Measurements from ENCODE around the gene OR2T1.
"Not testable (repeated sequence)": the region's sequence is repeated elsewhere in the genome, so short reads cannot be mapped to it uniquely, and the experiment has no call there.

OR2T1 gene

DNA sequence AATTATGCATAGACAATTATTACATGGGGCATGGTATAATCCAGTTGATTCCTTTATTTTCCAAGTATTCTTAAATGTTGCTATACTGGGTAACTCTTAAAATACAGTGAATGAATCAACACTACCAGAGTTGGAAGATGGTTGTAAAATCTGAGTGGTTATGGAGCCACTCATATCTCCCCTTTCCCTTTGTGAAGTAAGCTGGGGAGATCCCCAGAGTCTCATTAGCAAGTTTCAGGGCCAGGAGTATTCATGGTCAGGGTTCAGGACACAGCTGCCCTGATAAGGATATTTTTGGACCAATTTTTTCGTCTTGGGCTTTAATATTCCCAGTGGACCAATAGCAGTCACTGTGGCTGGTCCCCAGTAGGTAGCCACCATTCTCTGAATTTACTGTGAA, 35.8 kb downstream of the OR2T1 start:
- DNase-seq, result not testable (repeated sequence)

GRCh38 chr1:248439283-248439682, 36.4 kb downstream of the OR2T1 start:
- DNase-seq, result not testable (repeated sequence)

- not testable (repeated sequence) for DNase-seq
Observed at GRCh38 chr1:248442500-248443277, 39.8 kb downstream of the OR2T1 start.

DNA sequence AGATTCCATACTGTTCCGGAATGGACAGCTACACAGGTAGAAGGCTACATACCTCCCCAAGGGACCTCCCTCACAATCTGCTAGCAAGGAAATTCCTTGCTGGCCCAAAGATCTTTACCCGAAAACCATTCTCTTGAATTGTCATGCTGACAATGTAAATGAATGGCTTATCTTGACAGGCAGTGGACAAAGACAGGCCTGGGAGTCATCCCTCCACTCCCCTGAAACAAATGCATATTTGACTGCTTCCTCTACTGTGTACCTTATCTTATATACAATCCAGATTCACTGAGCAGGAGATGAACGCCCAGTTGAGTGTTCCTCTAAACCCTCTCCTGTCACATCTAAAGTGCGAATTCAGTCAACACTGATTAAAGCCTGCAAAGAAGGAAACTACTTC, 41.8 kb downstream of the OR2T1 start:
- not testable (repeated sequence) for DNase-seq

DNA sequence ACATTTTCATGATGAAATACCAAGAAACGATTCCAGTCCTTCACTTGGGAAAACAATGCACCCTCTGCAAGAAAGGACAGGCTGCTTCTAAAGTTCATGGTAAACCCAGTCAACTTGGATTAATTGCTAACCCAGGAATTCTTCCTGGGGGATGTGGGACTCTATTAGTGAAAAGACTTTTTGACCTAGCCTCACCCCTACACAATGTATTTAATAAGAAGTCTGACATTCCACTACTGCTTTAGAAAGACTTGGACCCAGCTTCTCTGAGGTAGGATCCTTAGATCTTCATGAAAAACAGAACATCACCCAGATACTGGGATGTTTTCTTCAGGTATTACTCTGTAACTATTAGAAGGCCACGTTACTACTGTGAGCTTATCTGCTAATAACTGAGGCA, 42.6 kb downstream of the OR2T1 start, which contains the start of gene OR2T2:
OR2T2 (plus strand) TSS at position 239 of the 400 bp plus-strand sequence. CDS start 7,161 bp downstream, outside the sequence.
- DNase-seq, result not testable (repeated sequence)

DNA sequence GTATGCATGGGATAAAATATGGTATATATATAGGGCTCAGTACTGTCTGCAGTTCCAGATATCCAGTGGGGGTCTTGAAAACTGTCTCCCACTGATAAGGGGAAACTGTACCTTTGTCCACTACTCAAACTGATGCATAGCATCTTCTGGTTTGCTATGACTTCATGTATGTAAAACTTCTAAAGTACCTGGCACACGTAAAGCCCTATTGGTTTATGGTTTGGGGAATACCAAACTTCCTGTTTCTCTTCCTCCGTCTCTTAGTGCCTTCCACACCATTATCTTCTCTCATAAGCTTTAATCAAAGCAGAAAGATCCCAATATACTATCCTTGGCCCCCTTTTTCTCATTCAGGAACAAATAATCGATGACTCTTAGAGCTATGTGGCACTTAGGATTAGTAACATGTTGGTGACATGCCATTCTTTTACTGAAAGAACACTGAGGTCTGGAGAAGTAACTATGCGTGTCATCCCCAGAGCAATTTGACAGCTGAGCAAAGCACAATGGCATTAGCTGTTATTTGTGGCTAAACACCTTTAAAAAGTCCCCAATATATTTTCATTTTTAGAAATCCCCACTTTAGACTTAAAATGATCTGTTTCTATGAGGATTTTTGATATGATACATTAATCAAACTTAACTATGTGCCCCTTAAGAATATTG, 45.7 kb downstream of the OR2T1 start:
- not testable (repeated sequence) for DNase-seq

GRCh38 chr1:248449821-248450465, 47.1 kb downstream of the OR2T1 start:
- DNase-seq, result not testable (repeated sequence)

GRCh38 chr1:248450466-248451145, 47.8 kb downstream of the OR2T1 start:
- DNase-seq, result not testable (repeated sequence)

DNA sequence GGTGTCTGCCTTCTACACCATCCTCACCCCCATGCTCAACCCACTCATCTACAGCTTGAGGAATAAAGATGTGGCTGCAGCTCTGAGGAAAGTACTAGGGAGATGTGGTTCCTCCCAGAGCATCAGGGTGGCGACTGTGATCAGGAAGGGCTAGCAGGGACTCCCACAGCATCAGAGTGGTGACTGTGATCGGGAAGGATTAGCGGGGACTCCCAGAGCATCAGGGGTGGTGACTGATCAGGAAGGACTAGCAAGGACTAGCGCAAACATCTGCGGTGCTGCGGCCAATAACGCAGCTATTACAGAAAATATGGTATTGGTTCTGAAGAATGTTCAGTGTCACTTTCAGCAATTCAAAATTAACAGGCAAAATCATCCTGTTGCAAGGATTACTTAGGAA, 50.8 kb downstream of the OR2T1 start:
- DNase-seq, result not testable (repeated sequence)

DNA sequence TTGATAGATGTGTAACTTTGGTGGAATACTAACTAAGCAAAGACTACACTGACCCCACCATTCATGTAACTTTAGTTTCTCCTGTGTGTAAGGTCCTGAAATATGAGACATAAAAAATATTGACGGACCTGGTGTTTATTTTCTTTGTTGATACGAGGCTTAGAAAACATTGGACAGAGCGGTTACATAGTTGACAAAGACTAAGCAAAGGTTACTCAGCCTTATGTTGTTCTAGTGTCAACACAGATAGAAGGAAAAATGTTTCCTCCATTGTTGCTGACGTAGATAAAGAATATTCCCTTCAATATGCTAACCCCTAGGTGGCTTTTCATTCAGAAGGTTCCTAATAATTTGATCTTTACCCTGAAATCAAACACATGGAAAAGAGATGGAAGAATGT, 52.2 kb downstream of the OR2T1 start:
- not testable (repeated sequence) for DNase-seq

DNA sequence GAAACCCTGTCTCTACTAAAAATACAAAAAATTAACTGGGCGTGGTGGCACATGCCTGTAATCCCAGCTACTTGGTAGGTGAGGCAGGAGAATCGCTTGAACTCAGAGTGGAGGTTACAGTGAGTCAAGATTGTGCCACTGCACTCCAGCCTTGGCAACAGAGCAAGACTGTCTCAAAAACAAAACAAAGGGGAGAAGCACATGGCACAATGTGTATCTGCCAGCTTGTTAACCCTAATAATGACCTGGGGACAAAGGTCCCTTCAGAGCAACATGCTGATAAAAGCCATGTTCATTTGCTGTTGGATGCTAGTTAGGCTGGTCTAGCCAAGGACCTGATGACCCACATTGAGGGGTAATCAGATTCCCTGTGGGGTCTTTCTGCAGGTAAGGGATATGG, 53.8 kb downstream of the OR2T1 start:
- not testable (repeated sequence) for DNase-seq
